ENCODE results near the gene CD44.

The CD44 gene

DNA sequence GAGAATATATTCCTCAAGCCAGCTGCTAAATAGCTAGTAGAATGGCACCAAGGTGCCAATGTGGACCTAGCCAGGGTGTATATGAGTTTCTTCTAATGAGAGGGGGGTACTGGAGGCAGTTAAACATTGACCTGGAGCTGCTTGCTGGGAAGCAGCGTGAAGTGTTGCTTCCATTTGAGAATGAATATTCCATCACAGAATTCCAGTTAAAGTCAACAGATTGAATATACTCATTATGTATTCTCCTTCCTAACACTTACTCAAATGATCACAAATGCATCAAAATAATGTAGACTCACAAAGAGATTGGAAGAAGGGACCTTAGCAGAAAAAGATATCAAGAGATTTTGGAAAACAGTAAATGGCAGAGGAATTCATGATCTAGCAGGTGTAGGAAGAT lies 102.1 kb downstream of the CD44 start:
- no peak for DNase-seq

DNA sequence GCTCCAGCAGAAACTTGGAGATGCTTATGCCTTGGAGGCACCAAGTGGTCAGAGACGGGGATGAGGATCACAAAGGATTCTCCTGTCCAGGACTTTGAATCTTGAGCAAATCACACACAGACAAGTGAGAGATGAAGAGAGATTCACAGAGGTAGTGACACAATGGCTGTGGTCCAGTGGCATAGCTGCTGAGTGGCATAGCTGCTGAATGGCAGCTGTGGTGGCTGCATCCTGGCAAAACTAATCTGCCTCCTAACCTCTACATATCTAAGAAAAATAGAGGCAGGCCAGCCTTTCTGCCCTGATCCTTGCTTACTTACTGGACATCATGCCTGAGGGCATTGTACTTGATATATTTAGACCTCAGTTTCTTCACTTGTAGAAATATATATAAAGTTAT lies 102.6 kb downstream of the CD44 start:
- DNase-seq, result no peak

DNA sequence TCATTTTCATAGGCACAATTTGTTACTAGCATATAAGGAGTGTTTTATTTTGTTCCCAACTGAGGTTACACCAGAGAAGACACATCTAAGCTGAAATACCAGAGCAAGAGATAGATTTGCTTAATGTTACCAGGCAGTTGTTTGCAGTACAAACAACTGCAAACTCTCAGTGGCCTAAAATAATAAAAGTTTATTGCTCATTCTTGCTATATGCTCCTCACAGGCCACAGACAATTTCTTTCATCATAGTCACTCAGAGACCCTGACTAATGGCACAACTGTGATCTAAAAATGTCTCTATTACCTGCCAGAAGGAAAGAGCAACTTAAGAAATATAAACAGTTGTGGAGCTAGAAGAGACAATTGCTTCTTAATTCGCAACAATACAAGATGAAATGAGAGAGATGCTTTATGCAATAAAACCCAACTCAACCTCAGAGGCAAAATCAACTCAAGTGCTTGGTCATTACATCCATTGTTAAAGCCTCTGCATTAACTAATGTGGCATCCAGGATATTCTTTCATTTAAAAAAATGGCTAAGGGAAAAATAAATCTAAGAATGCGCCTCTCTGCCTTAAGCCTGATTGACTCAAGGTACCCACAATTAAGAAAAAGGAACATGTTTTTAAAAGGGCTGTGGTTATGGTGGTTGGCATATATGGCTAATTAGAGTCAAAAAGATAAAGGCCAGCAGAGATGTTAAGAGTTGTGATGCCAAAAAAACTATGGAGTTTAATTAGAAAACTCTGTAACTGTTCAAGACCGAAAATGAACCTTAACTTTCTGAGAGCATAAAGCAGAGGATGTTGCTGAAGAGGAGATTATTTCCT lies 103.7 kb downstream of the CD44 start:
- no peak for DNase-seq

DNA sequence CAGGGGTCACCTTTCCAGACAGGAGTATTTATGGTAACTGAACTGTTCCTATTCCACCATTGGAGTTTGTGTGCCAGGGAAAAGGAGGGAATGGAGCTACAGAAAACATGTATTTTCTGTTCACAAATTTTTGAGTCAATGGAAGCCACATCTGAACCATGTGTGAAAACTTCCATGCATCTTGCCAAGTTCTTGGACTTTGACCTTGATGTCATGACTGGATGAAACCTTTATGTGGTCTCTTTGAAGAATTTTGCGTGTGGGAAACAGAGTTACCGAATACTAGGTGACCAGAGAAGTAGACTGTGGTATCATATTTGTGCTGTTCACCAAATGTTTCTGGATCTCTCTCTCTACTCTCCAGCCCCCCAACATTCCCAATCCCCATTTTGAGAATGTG lies 104.8 kb downstream of the CD44 start:
- no peak for DNase-seq

DNA sequence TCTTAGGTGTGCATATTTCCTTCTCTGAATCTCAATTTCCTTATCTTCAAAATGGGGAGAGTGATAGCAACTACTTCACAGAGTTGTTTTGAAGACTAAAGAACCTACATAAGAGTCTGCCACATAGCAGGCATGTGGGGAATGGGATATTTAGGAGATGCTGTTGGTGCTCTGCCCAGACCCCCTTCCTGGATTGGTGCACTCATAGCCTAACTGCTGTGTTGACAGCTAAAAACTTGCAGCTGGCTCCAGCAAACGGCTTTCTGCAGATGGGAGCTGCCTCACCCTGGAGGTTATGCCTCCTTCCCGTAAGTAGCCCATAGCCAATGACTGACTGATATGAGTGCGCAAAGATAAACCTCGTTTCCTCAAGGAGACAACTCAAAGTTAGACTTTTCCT lies 106.1 kb downstream of the CD44 start:
- no peak for DNase-seq

DNA sequence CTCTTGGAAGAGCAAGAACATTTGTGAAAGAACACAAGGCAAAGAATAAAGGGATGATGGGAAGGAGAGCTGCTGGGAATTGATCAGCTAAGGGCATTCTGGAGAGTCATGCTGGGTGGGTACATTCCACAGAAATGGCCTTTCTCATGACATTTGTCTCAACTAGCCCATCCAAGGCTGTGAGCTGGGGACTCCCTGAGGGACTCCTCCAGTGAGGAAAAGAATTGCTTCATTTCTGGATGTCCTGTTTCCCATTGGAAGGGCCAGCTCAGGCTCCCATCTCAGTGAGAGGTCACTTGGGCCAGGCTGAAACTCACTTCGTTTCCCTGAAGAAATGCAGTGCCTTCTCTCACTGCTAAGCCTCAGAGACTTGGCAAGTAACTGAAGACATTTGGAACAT lies 106.8 kb downstream of the CD44 start:
- no peak for DNase-seq

DNA sequence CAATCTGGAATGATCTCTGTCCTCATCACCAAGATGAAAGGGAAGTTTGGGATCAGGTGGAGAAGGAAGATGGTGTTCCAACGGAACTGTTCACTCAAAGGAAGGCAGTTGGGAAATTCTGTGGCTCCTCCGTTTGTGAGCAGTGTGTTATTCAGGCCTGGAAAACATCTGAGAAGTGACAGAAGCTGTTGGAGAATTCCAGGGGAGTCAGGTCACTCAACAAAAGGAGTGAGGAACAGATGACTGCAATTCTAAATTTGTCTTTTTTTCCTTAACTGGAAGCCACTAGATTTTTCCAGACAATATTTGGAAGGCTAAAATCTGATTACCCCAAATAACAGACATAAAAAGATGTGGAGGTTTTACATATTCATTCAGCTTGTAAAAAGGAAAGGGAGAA lies 107.8 kb downstream of the CD44 start:
- no peak for DNase-seq

DNA sequence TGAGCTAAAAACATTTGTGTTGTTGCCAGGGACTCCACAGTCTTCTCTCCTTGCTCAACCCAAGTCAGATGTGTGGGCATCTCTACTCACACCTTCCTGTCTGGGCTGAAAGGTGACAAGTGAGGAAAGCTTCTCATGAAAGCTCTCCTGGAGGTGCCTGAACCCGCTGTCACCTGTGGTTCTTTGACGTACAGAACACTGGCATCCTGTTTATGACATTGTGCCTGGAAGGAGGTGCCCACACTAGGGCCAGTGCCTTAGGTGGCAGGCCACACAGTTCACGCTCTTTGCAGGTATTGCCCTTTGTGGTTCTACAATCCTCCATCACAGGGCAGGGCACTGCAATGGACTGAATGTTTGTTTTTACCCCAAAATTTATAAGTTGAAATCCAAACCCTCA lies 108.5 kb downstream of the CD44 start:
- no peak for DNase-seq

DNA sequence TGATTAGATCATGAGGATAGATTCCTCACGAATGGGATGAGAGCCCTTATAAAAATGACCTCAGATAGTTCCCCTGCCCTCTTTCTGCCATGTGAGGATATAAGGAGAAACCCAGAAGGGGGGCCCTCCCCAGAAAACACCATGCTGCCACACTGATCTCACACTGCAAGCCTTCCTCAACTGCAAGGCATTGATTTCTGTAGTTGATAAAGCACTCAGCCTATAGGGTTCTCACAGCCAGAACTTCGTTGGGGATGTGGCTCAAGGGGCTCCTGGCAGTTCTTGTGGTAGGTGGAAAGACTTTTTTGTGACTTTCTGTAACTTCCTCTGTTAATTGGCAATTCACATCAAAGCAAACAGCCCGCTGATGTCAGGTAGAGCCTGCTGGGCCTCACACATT lies 108.9 kb downstream of the CD44 start:
- DNase-seq, result no peak

DNA sequence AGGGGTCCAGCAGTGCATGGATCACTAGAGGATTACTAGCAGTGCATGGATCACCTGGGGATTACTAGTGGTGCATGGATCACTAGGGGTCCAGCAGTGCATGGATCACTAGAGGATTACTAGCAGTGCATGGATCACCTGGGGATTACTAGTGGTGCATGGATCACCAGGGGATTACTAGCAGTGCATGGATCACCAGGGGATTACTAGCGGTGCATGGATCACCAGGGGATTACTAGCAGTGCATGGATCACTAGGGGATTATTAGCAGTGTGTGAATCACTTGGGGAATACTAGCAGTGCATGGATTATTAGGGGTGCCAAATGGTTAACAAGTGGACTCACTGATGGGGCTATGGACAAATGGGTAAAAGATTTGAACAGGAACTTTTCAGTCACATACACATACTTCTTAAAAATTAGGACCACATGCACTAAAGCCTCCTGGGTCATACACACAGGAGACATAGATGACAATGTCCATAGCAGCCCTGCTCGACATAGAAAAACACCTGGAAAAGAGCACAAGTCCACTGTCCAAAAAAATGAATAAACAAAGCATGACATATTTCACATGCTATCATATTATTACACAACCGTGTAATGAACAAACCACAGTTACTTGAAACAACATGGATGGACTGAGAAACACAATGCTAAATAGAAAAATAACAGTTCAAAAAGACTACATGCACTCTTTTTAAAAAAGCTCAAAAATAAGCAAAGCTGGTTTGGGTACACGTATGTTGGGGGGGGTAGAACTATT lies 109.8 kb downstream of the CD44 start:
- DNase-seq, result no peak

DNA sequence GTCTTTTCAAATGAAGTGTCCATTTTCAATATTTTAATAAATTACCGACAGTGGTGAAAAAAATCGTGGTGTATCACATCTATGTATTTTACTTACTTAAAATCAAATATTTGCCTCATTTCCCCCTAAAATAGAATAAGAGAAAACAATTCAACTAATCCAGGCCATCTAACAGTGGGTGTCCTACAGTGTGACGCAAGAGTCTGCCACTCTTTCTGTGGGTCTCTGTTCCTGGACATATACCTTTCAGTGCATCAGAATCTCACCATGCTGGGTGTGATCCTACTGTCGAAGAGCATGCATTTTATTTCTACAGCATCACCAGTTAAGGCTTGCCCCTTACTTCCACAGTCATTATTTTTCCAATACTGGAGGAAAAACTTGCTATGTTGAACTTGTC lies 111.2 kb downstream of the CD44 start:
- DNase-seq, result no peak

DNA sequence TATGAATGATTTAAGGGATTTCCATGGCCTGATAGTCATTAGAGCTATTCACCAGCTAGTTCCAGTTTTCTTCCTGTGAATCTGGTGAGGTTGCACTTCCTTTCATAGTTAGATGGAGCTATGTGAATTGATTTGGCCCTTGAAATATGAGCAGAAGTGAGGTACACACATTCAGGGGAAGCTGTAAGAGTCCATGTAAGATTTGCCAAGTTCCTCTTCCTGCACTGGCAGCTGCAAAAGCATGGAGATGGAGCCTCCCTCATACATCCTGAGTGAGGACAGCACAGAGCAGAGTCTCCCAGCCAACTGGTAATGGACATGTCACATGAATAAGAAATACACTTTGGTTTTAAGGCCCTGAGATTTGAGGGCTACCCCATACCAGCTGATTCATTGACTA lies 111.7 kb downstream of the CD44 start:
- no peak for DNase-seq

DNA sequence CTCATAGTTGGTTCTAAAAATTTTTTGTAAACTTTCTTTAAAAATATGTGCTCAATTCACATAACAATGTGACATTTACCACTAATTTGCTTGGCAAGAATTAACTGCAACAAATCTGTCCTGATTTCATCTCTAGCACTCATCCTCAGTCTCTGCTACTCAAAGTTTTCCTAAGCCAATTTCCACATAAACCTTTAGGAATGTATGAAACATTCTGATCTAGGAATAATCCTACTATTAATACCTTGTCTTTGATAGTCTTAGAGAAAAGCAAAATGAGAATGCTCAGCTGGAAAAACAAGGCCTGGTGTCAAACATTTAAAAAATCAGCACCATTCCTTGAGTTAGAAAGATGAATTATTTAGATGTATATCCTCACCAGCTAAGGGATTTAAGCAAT lies 114.3 kb downstream of the CD44 start:
- DNase-seq, result no peak

DNA sequence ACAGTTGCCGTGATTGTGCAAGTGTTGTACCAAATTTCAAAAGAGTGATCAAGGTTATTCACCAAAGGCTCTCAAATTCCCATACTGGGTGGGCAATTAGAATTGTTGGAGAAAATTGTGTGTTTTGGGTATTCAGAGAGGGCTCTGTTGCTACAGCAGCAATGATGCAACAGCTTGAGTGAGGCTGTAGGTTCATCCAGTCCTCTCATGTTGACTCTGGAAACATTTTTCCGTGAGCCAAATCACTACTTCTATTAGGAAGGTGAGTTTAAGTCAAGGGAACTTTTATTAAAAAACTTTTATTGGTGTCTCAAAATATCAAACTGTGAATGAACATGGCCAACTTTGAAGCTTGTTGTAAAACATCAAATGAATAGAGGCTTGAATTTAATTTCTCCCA lies 116.5 kb downstream of the CD44 start:
- no peak for DNase-seq

DNA sequence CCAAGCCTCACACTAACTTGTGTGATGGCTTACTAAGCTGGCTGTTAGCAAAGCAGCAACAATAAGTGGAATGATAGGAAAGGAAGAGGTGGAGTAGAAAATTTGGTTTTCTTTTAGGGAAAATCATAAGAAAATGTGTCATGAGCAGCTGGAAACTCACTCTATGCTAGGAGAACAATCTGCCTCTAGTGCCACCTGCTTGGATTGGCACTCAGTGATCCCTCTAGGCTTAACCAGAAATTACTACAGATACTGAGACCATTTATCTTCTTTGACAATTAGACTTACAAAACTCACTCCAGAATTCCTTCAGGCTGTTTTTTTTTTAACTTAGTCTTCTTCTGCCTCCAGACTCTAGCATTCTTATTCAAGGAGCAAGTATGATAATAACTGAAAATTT lies 117.3 kb downstream of the CD44 start:
- no peak for DNase-seq

DNA sequence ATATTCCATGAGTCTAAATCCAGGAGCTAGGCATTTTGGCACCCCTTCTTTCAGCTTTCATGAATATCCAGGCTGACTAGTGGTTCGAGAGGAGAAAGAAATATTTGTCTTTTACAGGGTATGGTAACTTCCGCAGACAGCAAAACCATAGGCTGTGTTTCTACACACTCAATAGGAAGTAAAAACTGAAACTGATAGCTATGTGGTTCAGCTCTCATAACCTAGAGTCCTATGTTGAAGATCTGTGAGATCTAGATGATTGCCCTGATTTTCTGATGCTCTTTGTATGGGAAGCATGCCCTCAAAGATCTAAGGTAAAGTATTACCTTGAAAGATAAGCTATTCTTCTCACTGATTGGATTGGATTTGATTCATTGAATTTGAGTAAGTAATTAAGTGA lies 118.3 kb downstream of the CD44 start:
- DNase-seq, result no peak

DNA sequence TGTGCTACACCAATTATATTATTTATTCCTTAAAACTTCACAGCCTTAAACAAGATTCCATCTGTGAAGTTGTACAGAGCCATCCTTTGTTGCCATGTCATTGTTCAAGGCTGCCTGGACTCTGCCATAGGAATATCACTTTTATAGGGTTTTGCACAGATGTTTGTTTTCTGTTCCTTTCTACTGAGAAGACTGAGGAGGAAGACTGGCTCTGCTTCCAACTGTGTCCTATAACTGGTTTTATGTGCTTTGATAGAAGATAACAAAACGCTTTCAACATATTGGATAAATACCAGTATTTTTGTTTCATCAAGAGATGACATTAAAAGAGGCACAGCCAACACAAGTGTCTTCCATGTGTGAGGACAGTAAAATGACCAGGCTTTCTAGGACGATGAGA lies 120.6 kb downstream of the CD44 start:
- DNase-seq, result no peak

DNA sequence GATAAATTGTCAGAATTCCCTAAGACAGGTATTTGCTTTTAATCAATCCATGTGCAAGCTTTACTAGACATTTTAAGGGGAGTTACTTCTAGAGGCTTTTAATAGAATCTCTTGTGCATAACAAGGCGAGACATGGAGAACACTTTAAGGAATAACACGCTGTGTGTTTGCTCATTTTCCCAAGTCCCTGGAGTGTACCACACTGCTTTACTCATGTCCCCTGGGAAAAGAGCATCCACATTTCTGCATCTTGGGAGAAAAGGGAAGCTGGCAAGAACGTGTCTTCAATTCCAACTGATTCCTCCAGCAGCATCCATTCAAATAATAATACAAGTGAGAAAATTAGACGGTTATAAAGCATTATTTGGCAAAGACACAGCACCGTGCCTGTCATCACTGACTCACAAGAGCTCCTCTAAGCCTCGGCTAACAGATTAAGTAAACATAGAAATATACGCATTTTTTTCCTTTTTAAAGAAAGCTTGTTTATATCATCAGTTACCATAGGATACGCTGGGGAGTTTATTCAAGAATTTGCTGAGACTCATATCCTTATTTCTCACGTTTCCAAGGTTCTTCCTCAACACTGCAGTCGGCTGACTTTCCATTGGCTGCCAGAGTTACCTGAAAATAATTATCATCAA lies 121.5 kb downstream of the CD44 start:
- DNase-seq, result no peak

DNA sequence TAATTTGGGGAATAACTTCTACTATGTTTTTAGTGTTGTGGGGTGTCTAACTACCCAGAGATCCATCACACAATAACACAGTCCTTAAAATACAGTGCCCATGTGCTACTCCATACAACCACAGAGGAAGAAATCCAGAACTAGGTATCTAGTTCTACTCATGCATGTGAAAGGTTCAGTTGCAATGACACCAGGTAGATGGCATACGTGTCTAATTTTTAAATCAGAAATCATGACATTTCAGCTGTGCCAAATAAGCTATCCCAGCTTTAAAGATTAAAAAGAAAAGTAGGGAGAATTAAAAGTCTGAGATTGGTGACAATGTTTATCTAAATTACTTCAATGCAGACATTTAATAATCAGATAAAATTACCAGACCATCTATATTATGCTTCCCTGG lies 122.2 kb downstream of the CD44 start:
- no peak for DNase-seq

DNA sequence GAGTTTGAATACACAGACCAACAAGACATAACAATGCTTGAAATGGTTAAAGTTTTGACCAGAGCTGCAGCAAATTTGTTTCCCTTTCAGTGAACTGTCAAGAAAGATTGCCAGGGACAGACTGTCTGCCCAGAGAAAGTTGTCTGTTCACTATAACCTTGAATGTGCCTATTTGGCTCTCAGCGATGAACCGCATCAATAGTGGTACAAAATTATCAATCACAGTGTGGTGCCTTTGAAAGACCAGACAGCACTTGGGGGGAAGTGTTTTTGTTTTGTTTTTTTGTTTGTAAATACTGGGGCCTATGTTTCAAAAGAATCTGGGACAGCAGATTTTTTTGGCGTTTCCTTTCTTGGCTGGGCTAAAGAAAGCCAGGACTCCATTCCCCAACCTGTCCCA lies 123.1 kb downstream of the CD44 start:
- no peak for DNase-seq

DNA sequence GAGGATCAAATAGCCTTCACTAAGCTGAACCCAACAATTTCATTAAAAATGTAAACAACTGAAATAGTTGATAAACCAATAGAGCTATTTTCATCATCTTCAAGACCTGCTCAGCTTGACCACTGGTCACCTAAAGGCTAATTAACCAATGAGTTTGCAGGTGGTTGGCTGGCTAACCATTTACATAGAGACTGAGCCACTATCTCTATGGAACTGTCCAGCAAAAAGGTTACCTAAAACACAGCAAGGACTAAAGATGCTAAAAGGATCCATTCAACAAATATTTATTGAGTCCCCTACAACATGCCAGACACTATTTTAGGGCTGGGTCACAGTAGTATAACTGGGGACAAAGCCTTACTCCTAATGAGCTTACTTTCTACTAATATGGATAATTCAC lies 123.8 kb downstream of the CD44 start:
- no peak for DNase-seq

DNA sequence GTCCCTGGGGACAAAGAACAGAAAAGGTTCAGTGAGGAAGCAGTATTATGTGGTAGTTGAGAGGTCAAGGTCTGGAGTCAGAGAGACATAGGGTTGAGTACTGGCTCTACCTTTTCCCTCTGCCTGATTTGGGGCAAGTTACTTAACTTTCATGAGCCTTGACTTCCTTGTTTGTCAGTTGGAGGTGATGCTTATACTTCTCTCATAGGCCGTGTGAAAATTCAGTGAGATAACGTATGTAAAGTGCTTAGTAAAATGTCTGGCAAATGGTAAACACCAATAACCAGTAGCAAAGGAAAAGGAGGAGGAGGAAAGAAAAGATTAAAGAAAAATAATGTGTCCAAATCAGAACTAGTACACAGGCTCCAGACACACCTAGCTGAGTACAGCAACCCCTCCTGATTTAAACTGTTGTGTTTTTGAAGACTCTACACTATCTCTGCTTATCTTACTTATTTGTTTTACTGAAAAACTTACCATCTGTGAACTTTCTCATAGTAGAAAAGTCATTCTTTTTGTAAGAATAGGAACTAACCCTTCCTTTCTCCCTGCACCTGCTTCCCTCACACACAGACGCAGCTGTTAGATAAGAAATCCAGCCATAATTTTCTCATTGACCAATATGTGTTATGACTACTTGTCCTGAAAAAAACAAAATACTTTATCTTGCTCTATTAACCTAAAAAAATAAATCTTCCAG lies 126.9 kb downstream of the CD44 start:
- no peak for DNase-seq

DNA sequence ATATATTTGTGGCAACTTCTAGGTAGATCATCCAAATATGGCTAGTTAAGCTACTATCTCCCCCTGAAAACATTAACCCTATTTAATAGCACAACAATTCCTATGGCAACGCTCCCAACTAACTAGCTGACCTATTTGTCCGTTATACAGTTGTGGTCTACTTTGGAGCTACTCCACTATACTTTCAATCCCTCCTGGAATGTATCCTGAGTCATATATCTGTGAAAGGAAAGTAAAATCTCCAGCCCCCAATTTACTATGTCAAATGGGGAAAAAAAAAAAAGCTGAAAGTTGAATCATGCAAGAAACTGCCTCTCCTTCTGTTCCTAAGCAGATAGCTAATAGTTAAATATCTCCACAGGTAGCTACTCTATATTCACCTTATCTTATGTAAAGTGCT lies 128.5 kb downstream of the CD44 start:
- DNase-seq, result no peak

DNA sequence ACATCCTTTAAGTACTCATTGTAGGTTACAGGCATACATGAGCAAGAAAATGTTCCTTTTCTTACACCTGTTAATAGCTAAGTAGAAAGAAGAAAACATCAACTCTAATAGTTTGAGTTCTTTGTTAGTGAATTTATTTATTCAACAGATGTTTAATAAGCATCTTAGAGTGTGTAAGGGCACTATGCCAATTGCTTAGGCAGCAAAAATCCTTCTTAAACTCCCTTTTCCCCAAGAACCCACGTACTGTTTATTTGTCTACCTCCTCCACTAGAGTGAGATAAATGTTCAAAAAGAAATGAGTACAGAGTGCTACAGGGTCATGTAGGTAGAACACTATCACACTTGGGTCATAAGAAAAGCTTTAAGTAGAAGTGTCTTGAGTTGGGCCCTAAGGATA lies 131.4 kb downstream of the CD44 start:
- DNase-seq, result no peak

Measured in NCI-H524 (cell line).